SK-N-SH treated with all-trans-retinoic acid at 6 μM for 48 hours (cell line): ENCODE measurements around the gene KAT6B.

ENCODE experiments used
- ARNTL ChIP-seq: fragments of 450-650 bp; formaldehyde crosslinking; IDR thresholded peaks from 2 replicates; pipeline ENCODE4 v1.5.0; 2020; ENCODE audit warnings: low read depth, mild to moderate bottlenecking, moderate library complexity, borderline replicate concordance
- BACH2 ChIP-seq: fragments of 250-450 bp; sonication (Bioruptor Pico); IDR thresholded peaks from 2 replicates; pipeline ENCODE4 v1.9.0; 2021; ENCODE audit warnings: mild to moderate bottlenecking, borderline replicate concordance
- OSR1 ChIP-seq: fragments of 250-450 bp; sonication (Bioruptor Pico); IDR thresholded peaks from 2 replicates; pipeline ENCODE4 v1.8.0; 2022; ENCODE audit warnings: moderate library complexity, mild to moderate bottlenecking, inconsistent platforms
- RARB ChIP-seq: fragments of 250-450 bp; sonication (Bioruptor Pico); IDR thresholded peaks from 2 replicates; pipeline ENCODE4 v1.8.0; 2021; ENCODE audit warnings: mild to moderate bottlenecking, moderate library complexity
- TCF4 ChIP-seq: fragments of 250-450 bp; sonication (Bioruptor Pico); IDR thresholded peaks from 2 replicates; pipeline ENCODE4 v1.8.0; 2021; ENCODE audit warnings: mild to moderate bottlenecking, moderate library complexity, borderline replicate concordance
- ZFP3 ChIP-seq: fragments of 250-450 bp; sonication (Bioruptor Pico); IDR thresholded peaks from 2 replicates; pipeline ENCODE4 v1.5.0; 2020; ENCODE audit warnings: mild to moderate bottlenecking, moderate library complexity
- ZFP30 ChIP-seq: fragments of 450-650 bp; formaldehyde crosslinking; IDR thresholded peaks from 2 replicates; pipeline ENCODE4 v1.5.0; 2022; ENCODE audit warnings: mild to moderate bottlenecking, moderate library complexity
- ZNF8 ChIP-seq: fragments of 450-650 bp; formaldehyde crosslinking; IDR thresholded peaks from 2 replicates; pipeline ENCODE4 v1.5.0; 2020; ENCODE audit warnings: mild to moderate bottlenecking, moderate library complexity
- TF ChIP-seq, protein P1 (sequence below): fragments of 250-450 bp; sonication (Bioruptor Pico); IDR thresholded peaks from 2 replicates; pipeline ENCODE4 v1.5.1; 2020; ENCODE audit warnings: low read depth, mild to moderate bottlenecking, moderate library complexity
- TF ChIP-seq, protein P2 (sequence below): fragments of 250-450 bp; sonication (Bioruptor Pico); IDR thresholded peaks from 2 replicates; pipeline ENCODE4 v1.8.0; 2020; ENCODE audit warnings: mild to moderate bottlenecking, moderate library complexity, borderline replicate concordance

DNA sequence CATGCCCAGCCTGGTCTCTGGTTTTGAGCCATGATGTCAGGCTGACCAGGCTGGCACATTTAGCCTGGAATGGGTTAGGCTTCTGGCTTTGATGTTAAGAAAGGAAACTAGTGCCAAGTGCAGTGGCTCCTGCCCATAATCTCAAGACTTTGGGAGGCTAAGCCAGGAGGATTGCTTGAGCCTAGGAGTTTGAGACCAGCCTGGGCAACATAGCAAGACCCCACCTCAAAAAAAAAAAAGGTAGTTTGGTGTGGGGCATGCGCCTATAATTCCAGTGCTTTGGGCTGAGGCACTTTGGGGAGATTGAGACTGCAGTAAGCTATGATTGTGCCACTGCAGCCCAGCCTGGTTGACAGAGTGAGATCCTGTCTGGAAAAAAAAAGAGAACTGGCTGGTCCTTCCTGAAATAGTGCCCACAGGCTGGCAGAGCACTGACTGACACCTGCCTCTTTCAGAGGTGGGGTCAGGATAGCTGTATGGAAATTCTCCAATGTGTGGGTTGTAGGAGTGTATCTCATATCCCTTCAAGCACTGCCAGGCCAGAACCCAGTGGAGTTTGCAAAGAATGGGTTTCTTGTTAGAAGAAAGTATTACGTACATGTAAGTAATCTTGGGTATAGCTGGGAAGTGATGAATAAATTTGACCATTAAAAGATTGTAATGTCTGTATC is 61.3 kb downstream of the KAT6B start:
- TF ChIP-seq OSR1 (no peak), TCF4 (CRISPR knock-in tag) (no peak), ZNF8 (CRISPR knock-in tag) (no peak), ARNTL (CRISPR knock-in tag) (no peak), ZFP3 (no peak), BACH2 (CRISPR knock-in tag) (no peak), ZFP30 (CRISPR knock-in tag) (no peak), RARB (CRISPR knock-in tag) (no peak)
- TF ChIP-seq, protein P1, sequence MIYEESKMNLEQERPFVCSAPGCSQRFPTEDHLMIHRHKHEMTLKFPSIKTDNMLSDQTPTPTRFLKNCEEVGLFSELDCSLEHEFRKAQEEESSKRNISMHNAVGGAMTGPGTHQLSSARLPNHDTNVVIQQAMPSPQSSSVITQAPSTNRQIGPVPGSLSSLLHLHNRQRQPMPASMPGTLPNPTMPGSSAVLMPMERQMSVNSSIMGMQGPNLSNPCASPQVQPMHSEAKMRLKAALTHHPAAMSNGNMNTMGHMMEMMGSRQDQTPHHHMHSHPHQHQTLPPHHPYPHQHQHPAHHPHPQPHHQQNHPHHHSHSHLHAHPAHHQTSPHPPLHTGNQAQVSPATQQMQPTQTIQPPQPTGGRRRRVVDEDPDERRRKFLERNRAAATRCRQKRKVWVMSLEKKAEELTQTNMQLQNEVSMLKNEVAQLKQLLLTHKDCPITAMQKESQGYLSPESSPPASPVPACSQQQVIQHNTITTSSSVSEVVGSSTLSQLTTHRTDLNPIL (CRISPR knock-in tag): no peak
- TF ChIP-seq, protein P2, sequence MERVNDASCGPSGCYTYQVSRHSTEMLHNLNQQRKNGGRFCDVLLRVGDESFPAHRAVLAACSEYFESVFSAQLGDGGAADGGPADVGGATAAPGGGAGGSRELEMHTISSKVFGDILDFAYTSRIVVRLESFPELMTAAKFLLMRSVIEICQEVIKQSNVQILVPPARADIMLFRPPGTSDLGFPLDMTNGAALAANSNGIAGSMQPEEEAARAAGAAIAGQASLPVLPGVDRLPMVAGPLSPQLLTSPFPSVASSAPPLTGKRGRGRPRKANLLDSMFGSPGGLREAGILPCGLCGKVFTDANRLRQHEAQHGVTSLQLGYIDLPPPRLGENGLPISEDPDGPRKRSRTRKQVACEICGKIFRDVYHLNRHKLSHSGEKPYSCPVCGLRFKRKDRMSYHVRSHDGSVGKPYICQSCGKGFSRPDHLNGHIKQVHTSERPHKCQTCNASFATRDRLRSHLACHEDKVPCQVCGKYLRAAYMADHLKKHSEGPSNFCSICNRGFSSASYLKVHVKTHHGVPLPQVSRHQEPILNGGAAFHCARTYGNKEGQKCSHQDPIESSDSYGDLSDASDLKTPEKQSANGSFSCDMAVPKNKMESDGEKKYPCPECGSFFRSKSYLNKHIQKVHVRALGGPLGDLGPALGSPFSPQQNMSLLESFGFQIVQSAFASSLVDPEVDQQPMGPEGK (CRISPR knock-in tag): no peak
